ENCODE measurements around the gene ZNF892.

GRCh38 chr2:95166065-95166763, 41.1 kb upstream of the ZNF892 start:
- TF ChIP-seq, protein P1, sequence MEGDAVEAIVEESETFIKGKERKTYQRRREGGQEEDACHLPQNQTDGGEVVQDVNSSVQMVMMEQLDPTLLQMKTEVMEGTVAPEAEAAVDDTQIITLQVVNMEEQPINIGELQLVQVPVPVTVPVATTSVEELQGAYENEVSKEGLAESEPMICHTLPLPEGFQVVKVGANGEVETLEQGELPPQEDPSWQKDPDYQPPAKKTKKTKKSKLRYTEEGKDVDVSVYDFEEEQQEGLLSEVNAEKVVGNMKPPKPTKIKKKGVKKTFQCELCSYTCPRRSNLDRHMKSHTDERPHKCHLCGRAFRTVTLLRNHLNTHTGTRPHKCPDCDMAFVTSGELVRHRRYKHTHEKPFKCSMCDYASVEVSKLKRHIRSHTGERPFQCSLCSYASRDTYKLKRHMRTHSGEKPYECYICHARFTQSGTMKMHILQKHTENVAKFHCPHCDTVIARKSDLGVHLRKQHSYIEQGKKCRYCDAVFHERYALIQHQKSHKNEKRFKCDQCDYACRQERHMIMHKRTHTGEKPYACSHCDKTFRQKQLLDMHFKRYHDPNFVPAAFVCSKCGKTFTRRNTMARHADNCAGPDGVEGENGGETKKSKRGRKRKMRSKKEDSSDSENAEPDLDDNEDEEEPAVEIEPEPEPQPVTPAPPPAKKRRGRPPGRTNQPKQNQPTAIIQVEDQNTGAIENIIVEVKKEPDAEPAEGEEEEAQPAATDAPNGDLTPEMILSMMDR (conservative IDR thresholded peaks at IDR 0.05 in 1 of 2, IDR thresholded peaks at IDR 0.05 in 1 of 2; ENCODE audit: low read depth in 1 of 2, low read length in 2 of 2), result no peak
- no peak for TF ChIP-seq EZH2 (IDR thresholded peaks at IDR 0.05; ENCODE audit: low read length, missing control alignments)

All from fibroblast of lung (primary cell).